NCI-H345 treated with DMSO at 0.1 percent for 48 hours (cell line): ENCODE measurements around the gene IPPK.

Source experiments
- DNase-seq: peaks from one replicate; lab custom pipeline; 2025; ENCODE audit not compliant: unreplicated experiment; lab: John Stamatoyannopoulos, UW

Gene IPPK

GRCh38 chr9:92669890-92670708 lies at the start of gene IPPK:
Gene IPPK (minus strand): TSS chr9:92670131. CDS start chr9:92669988, 143 bp downstream.
- DNase-seq: peak; percentile 90

GRCh38 chr9:92719028-92719647 lies 49.2 kb upstream of the IPPK start:
- no peak for DNase-seq

GRCh38 chr9:92718086-92719001 lies 48.4 kb upstream of the IPPK start:
- peak; percentile 51 for DNase-seq

GRCh38 chr9:92717201-92718085 lies 47.5 kb upstream of the IPPK start:
- DNase-seq: no peak

- DNase-seq: no peak
Measured at GRCh38 chr9:92716557-92716956, 46.6 kb upstream of the IPPK start.

- DNase-seq: no peak
Measured at GRCh38 chr9:92715488-92716231, 45.7 kb upstream of the IPPK start.

- no peak for DNase-seq
Measured at GRCh38 chr9:92714787-92715487, 45.0 kb upstream of the IPPK start.

GRCh38 chr9:92714016-92714415 lies 44.1 kb upstream of the IPPK start:
- no peak for DNase-seq

GRCh38 chr9:92713528-92713927 lies 43.6 kb upstream of the IPPK start:
- DNase-seq: no peak

GRCh38 chr9:92712767-92713166 lies 42.8 kb upstream of the IPPK start:
- no peak for DNase-seq

GRCh38 chr9:92711844-92712243 lies 41.9 kb upstream of the IPPK start:
- DNase-seq: no peak

- DNase-seq: no peak
Measured at GRCh38 chr9:92711146-92711545, 41.2 kb upstream of the IPPK start.

GRCh38 chr9:92710368-92710767 lies 40.4 kb upstream of the IPPK start:
- no peak for DNase-seq

GRCh38 chr9:92709954-92710353 lies 40.0 kb upstream of the IPPK start:
- DNase-seq: no peak

- DNase-seq: no peak
Measured at GRCh38 chr9:92709240-92709639, 39.3 kb upstream of the IPPK start.

- no peak for DNase-seq
Measured at GRCh38 chr9:92707530-92707929, 37.6 kb upstream of the IPPK start.

GRCh38 chr9:92706218-92706940 lies 36.4 kb upstream of the IPPK start:
- no peak for DNase-seq

- DNase-seq: no peak
Measured at GRCh38 chr9:92704528-92704927, 34.6 kb upstream of the IPPK start.

GRCh38 chr9:92696619-92697018 lies 26.7 kb upstream of the IPPK start:
- no peak for DNase-seq
